ENCODE results near the gene FBXO46.

DNA sequence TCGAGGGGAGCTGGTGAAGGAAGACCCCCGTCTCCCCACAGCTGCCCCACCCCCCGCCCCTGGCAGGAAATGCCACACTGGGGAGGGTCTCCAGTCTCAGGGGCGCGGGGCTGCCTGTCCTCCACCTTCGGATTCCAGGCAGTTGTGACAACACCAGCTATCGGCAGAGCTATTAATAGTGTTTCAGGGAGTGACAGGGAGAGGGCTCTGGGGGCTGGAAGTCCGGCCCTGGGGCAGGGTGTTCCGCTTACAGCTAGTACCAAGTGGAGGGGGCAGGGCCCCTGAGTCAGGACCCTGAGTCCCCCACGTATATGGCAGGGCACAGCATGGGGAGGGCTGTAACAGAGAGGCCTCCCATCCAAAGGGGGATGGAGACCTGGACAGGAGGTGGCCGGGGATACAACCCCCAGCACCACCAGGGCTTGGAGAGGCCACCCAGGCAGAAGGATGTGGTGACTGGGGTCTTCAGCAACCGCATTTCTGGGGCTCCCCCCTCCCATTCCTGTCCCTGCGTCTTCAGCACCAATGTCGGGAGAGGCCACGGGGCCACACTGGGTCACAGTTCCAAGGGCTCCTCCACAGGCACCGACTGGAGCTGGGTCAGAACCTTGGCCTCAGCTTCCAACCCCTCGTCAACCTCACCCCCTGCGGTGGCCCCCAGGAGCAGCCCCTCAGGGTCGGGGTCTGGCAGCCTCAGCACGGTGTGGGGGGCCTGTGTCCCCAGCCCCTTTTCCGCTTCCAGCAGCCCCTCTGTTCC lies 34.4 kb upstream of the FBXO46 start:
- TF ChIP-seq, protein P1, sequence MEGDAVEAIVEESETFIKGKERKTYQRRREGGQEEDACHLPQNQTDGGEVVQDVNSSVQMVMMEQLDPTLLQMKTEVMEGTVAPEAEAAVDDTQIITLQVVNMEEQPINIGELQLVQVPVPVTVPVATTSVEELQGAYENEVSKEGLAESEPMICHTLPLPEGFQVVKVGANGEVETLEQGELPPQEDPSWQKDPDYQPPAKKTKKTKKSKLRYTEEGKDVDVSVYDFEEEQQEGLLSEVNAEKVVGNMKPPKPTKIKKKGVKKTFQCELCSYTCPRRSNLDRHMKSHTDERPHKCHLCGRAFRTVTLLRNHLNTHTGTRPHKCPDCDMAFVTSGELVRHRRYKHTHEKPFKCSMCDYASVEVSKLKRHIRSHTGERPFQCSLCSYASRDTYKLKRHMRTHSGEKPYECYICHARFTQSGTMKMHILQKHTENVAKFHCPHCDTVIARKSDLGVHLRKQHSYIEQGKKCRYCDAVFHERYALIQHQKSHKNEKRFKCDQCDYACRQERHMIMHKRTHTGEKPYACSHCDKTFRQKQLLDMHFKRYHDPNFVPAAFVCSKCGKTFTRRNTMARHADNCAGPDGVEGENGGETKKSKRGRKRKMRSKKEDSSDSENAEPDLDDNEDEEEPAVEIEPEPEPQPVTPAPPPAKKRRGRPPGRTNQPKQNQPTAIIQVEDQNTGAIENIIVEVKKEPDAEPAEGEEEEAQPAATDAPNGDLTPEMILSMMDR (IDR thresholded peaks at IDR 0.05) = no peak
- no peak for TF ChIP-seq POLR2A (IDR thresholded peaks at IDR 0.05)

All from thyroid gland (tissue), 4 donors.